ENCODE results near the gene CPED1. TPM values are rescaled to one million over a fixed set of nuclear protein-coding genes. Genes with fewer than 3 reads are reported as not detected.
"Not testable (repeated sequence)": the region's sequence is repeated elsewhere in the genome, so short reads cannot be mapped to it uniquely, and the experiment has no call there.

Gene CPED1
- total RNA-seq, 1 experiment from 2014 or later = 0.44 TPM

DNA sequence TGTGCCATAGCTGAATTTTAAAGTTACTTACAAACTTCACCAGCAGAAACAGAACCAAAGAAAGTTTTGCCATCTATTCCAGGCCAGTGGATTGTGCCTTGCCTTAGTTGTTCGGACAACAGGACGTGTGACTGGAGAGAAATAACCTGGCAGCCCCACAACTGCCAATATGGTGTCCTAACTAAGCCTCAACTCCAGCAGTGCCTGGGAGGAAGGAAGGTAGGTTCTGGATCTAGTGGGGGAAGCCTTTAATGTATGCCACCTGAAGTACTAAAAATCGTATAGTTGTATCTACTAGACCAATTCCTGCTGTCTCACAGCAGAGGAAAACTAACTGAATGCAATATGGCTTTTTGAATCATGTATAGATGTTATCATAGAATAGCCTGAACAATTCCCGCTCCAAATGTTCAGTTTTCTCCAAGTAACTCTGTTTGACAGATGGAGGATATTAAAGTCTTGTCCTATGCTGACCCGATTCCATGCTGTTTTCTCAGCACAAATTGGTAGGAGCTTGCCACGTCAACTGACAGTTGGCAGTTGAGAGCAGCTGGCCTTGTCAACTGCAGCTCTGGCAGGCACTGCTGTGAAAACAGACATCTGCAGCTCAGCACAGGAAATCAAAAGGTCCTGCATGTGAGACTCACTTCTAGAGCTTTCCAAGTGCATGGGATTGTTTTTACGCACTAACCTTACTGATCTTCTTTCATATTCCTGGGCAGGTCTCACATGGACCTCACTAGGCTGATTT, 255.8 kb downstream of the CPED1 start (continued):
- TF ChIP-seq, protein P1, sequence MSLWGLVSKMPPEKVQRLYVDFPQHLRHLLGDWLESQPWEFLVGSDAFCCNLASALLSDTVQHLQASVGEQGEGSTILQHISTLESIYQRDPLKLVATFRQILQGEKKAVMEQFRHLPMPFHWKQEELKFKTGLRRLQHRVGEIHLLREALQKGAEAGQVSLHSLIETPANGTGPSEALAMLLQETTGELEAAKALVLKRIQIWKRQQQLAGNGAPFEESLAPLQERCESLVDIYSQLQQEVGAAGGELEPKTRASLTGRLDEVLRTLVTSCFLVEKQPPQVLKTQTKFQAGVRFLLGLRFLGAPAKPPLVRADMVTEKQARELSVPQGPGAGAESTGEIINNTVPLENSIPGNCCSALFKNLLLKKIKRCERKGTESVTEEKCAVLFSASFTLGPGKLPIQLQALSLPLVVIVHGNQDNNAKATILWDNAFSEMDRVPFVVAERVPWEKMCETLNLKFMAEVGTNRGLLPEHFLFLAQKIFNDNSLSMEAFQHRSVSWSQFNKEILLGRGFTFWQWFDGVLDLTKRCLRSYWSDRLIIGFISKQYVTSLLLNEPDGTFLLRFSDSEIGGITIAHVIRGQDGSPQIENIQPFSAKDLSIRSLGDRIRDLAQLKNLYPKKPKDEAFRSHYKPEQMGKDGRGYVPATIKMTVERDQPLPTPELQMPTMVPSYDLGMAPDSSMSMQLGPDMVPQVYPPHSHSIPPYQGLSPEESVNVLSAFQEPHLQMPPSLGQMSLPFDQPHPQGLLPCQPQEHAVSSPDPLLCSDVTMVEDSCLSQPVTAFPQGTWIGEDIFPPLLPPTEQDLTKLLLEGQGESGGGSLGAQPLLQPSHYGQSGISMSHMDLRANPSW (CRISPR knock-in tag; conservative IDR thresholded peaks at IDR 0.05; ENCODE audit: low read depth) = no peak
- TF ChIP-seq E2F4 (CRISPR knock-in tag; IDR thresholded peaks at IDR 0.05; ENCODE audit: borderline replicate concordance, low read depth) = no peak
- TF ChIP-seq, protein P2, sequence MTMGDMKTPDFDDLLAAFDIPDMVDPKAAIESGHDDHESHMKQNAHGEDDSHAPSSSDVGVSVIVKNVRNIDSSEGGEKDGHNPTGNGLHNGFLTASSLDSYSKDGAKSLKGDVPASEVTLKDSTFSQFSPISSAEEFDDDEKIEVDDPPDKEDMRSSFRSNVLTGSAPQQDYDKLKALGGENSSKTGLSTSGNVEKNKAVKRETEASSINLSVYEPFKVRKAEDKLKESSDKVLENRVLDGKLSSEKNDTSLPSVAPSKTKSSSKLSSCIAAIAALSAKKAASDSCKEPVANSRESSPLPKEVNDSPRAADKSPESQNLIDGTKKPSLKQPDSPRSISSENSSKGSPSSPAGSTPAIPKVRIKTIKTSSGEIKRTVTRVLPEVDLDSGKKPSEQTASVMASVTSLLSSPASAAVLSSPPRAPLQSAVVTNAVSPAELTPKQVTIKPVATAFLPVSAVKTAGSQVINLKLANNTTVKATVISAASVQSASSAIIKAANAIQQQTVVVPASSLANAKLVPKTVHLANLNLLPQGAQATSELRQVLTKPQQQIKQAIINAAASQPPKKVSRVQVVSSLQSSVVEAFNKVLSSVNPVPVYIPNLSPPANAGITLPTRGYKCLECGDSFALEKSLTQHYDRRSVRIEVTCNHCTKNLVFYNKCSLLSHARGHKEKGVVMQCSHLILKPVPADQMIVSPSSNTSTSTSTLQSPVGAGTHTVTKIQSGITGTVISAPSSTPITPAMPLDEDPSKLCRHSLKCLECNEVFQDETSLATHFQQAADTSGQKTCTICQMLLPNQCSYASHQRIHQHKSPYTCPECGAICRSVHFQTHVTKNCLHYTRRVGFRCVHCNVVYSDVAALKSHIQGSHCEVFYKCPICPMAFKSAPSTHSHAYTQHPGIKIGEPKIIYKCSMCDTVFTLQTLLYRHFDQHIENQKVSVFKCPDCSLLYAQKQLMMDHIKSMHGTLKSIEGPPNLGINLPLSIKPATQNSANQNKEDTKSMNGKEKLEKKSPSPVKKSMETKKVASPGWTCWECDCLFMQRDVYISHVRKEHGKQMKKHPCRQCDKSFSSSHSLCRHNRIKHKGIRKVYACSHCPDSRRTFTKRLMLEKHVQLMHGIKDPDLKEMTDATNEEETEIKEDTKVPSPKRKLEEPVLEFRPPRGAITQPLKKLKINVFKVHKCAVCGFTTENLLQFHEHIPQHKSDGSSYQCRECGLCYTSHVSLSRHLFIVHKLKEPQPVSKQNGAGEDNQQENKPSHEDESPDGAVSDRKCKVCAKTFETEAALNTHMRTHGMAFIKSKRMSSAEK (CRISPR knock-in tag; IDR thresholded peaks at IDR 0.05; ENCODE audit: borderline replicate concordance) = no peak

- H3K36me3 Mint-ChIP-seq; DNase-seq (ENCODE audit: low spot score); POLR2A ChIA-PET; H3K4me3 Mint-ChIP-seq; H3K27ac Mint-ChIP-seq; ATAC-seq; H3K27me3 Mint-ChIP-seq (ENCODE audit: low read depth); CTCF ChIA-PET; H3K4me1 Mint-ChIP-seq: not testable (repeated sequence)
- peaks cover 19% of the 10 kb centered on the region; the same call in 1 of the 2 replicates for H3K9me3 Mint-ChIP-seq
Observed at GRCh38 chr7:121251367-121251766, 262.9 kb downstream of the CPED1 start.

DNA sequence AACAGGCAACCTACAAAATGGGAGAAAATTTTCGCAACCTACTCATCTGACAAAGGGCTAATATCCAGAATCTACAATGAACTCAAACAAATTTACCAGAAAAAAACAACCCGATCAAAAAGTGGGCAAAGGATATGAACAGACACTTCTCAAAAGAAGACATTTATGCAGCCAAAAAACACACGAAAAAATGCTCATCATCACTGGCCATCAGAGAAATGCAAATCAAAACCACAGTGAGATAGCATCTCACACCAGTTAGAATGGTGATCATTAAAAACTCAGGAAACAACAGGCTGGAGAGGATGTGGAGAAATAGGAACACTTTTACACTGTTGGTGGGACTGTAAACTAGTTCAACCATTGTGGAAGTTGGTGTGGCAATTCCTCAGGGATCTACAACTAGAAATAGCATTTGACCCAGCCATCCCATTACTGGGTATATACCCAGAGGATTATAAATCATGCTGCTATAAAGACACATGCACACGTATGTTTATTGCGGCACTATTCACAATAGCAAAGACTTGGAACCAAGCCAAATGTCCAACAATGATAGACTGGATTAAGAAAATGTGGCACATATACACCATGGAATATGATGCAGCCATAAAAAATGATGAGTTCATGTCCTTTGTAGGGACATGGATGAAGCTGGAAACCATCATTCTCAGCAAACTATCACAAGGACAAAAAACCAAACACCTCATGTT, 264.2 kb downstream of the CPED1 start:
- DNase-seq (ENCODE audit: low spot score); POLR2A ChIA-PET; H3K27ac Mint-ChIP-seq; CTCF ChIA-PET; H3K4me3 Mint-ChIP-seq; ATAC-seq; H3K4me1 Mint-ChIP-seq; H3K27me3 Mint-ChIP-seq (ENCODE audit: low read depth); H3K36me3 Mint-ChIP-seq: not testable (repeated sequence)
- peaks cover 23% of the 10 kb centered on the region; the same call in 1 of the 2 replicates for H3K9me3 Mint-ChIP-seq

GRCh38 chr7:121259826-121260225, 271.3 kb downstream of the CPED1 start:
- Mint-ChIP-seq H3K36me3 (no peaks in the 10 kb centered on the region), H3K9me3 (0 out of 2 replicates have a peak, but pooled peaks cover 4% of the 10 kb centered on the region), H3K27ac (no peak overlapping the region), H3K27me3 (ENCODE audit: low read depth) (no peaks in the 10 kb centered on the region), H3K4me3 (no peak overlapping the region), H3K4me1 (peaks cover 24% of the 10 kb centered on the region)
- ATAC-seq (no peak), DNase-seq (ENCODE audit: low spot score) (no peak)
- POLR2A ChIA-PET = no interaction called here
- CTCF ChIA-PET = interaction anchor here (1.6 kb wide), 1 partner anchor 136 kb away, joined by 4 read pairs; the partner anchor contains the start of gene FAM3C
- TF ChIP-seq, protein P3, sequence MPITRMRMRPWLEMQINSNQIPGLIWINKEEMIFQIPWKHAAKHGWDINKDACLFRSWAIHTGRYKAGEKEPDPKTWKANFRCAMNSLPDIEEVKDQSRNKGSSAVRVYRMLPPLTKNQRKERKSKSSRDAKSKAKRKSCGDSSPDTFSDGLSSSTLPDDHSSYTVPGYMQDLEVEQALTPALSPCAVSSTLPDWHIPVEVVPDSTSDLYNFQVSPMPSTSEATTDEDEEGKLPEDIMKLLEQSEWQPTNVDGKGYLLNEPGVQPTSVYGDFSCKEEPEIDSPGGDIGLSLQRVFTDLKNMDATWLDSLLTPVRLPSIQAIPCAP (CRISPR knock-in tag; IDR thresholded peaks at IDR 0.05) = no peak
- TF ChIP-seq ZNF425 (CRISPR knock-in tag; conservative IDR thresholded peaks at IDR 0.05) (no peak), JUN (CRISPR knock-in tag; IDR thresholded peaks at IDR 0.05) (no peak), CTCF (IDR thresholded peaks at IDR 0.05) (no peak), MLX (CRISPR knock-in tag; IDR thresholded peaks at IDR 0.05) (no peak), EMX1 (CRISPR knock-in tag; IDR thresholded peaks at IDR 0.05) (no peak), CREB1 (CRISPR knock-in tag; IDR thresholded peaks at IDR 0.05) (no peak)
- TF ChIP-seq, protein P4, sequence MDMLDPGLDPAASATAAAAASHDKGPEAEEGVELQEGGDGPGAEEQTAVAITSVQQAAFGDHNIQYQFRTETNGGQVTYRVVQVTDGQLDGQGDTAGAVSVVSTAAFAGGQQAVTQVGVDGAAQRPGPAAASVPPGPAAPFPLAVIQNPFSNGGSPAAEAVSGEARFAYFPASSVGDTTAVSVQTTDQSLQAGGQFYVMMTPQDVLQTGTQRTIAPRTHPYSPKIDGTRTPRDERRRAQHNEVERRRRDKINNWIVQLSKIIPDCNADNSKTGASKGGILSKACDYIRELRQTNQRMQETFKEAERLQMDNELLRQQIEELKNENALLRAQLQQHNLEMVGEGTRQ (CRISPR knock-in tag; IDR thresholded peaks at IDR 0.05) = no peak

All from WTC11 (cell line).